SK-N-DZ (cell line): Measurements from ENCODE around the gene GPHN.
A peak's percentile ranks its signal among the peaks of the same experiment; 100 is the strongest.

Source experiments
- DNase-seq: peaks from one replicate; pipeline ENCODE4 v3.0.0-alpha.2; 2015; ENCODE audit warnings: low spot score

Gene GPHN

GRCh38 chr14:67141146-67141900 is 633.4 kb downstream of the GPHN start:
- no peak for DNase-seq

- DNase-seq = no peak
Observed at GRCh38 chr14:67151082-67151666, 643.2 kb downstream of the GPHN start.

- DNase-seq = no peak
Observed at GRCh38 chr14:67158566-67158965, 650.6 kb downstream of the GPHN start.

- DNase-seq = no peak
Observed at GRCh38 chr14:67162385-67162784, 654.4 kb downstream of the GPHN start.

GRCh38 chr14:67166450-67166853 is 658.5 kb downstream of the GPHN start:
- DNase-seq = peak; percentile 3

- no peak for DNase-seq
Observed at GRCh38 chr14:67167420-67168109, 659.6 kb downstream of the GPHN start.

GRCh38 chr14:67168110-67168441 is 660.1 kb downstream of the GPHN start:
- DNase-seq = no peak

- no peak for DNase-seq
Observed at GRCh38 chr14:67170660-67171059, 662.7 kb downstream of the GPHN start.

- DNase-seq = no peak
Observed at GRCh38 chr14:67172056-67172455, 664.1 kb downstream of the GPHN start.

- no peak for DNase-seq
Observed at GRCh38 chr14:67172520-67172919, 664.6 kb downstream of the GPHN start.

- no peak for DNase-seq
Observed at GRCh38 chr14:67173719-67174118, 665.8 kb downstream of the GPHN start.

- no peak for DNase-seq
Observed at GRCh38 chr14:67186172-67186768, 678.3 kb downstream of the GPHN start.

GRCh38 chr14:67186789-67187584 is 679.0 kb downstream of the GPHN start:
- no peak for DNase-seq

GRCh38 chr14:67187826-67188225 is 679.9 kb downstream of the GPHN start:
- DNase-seq = no peak

GRCh38 chr14:67188326-67188725 is 680.4 kb downstream of the GPHN start:
- no peak for DNase-seq

GRCh38 chr14:67191768-67192290 is 683.9 kb downstream of the GPHN start:
- no peak for DNase-seq

- no peak for DNase-seq
Observed at GRCh38 chr14:67192366-67192765, 684.4 kb downstream of the GPHN start.

- no peak for DNase-seq
Observed at GRCh38 chr14:67195279-67195678, 687.3 kb downstream of the GPHN start.

- no peak for DNase-seq
Observed at GRCh38 chr14:67199016-67199415, 691.1 kb downstream of the GPHN start.

GRCh38 chr14:67207810-67208209 is 699.9 kb downstream of the GPHN start:
- DNase-seq = no peak

- no peak for DNase-seq
Observed at GRCh38 chr14:67218126-67218525, 710.2 kb downstream of the GPHN start.
